ENCODE measurements around the gene BCL7A.
"Not testable (repeated sequence)": the region's sequence is repeated elsewhere in the genome, so short reads cannot be mapped to it uniquely, and the experiment has no call there.

Gene BCL7A

GRCh38 chr12:122021822-122022392 is at the start of gene BCL7A:
Gene BCL7A (plus strand): TSS chr12:122021884. CDS start chr12:122022092, 208 bp downstream.
- DNase-seq (ENCODE audit: low spot score): peak; percentile 64

- no peak for DNase-seq (ENCODE audit: low spot score)
Observed at GRCh38 chr12:121974026-121974985, 47.4 kb upstream of the BCL7A start.

GRCh38 chr12:121975021-121975420 is 46.7 kb upstream of the BCL7A start:
- DNase-seq (ENCODE audit: low spot score): no peak

DNA sequence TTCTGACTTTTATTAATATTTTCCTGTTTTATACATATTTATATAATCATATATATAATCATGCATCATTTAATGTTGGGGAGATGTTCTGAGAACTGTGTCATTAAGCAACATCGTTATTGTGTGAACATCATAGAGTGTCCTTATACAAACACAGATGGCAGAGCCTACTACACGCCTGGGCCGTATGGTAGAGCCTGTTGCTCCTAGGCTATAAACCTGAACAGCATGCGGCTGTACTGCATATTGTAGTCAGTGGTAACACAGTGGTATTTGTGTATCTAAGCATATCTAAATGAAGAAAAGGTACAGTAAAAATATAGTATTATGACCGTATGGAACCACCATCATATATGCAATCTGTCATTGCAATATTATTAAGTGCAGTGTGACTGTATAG is 44.7 kb upstream of the BCL7A start:
- DNase-seq (ENCODE audit: low spot score): no peak

DNA sequence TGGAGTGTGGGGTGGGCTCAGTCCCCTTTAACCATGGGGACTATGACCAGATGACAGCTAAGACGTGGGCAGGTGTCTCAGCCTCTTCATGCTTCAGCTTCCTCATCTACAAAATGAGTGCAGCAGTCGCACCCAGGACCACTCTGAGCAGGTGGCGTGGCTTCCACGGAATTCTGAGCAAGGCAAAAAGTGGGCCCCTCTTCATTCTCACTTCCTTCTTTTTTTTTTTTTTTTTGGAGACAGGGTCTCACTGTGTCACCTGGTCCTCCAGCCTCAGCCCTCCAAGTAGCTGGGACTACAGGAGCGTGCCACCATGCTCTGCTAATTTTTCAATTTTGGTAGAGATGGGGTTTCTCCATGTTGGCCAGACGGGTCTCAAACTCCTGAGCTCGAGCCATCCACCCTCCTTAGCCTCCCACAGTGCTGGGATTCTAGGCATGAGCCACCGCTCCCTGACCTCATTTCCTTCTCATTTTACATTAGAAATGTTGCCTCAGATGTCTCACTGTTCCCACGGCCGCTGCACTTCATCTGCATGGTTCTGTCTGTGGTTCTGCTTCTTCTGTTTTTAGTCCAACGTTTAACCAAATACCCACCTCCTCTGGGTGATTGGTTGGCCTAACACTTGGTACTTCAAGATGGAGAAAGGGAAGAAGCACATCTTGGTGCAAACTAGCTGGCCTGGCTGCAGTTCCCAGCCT is 41.3 kb upstream of the BCL7A start:
- DNase-seq (ENCODE audit: low spot score): no peak

GRCh38 chr12:121980892-121981272 is 40.8 kb upstream of the BCL7A start:
- no peak for DNase-seq (ENCODE audit: low spot score)

GRCh38 chr12:121981456-121981855 is 40.2 kb upstream of the BCL7A start:
- no peak for DNase-seq (ENCODE audit: low spot score)

- no peak for DNase-seq (ENCODE audit: low spot score)
Observed at GRCh38 chr12:121982950-121983349, 38.7 kb upstream of the BCL7A start.

DNA sequence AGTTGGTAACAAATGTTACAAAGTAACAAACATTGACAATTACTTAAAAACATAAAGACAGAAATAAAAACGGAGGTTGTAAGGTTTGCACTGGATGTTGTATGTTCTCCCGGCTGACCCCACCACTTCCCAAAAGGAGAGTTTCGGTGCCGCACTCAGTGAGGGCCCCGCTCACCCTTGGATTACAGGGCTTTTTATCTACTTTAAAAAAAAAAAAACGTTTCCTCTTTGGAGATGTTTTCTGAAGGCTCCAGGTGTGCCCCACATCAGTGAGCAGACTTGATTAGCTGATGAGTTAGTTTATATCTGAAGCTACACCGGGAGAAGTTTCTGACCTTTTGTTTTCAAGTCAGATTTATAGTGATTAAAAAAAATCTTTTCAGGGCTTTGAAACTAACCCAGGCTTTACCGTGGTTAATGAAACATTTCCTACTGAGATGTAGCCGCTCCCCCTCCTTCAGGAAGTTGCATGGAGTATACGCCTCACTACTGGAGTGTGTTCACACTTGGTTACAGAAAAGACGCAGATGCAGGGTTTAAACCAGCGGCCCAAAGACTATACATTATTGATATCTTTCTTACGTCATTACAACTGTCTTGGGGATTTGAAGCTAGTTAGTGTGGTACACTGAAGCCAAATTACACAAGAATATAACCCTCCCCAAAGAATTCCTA is 38.0 kb upstream of the BCL7A start:
- no peak for DNase-seq (ENCODE audit: low spot score)

DNA sequence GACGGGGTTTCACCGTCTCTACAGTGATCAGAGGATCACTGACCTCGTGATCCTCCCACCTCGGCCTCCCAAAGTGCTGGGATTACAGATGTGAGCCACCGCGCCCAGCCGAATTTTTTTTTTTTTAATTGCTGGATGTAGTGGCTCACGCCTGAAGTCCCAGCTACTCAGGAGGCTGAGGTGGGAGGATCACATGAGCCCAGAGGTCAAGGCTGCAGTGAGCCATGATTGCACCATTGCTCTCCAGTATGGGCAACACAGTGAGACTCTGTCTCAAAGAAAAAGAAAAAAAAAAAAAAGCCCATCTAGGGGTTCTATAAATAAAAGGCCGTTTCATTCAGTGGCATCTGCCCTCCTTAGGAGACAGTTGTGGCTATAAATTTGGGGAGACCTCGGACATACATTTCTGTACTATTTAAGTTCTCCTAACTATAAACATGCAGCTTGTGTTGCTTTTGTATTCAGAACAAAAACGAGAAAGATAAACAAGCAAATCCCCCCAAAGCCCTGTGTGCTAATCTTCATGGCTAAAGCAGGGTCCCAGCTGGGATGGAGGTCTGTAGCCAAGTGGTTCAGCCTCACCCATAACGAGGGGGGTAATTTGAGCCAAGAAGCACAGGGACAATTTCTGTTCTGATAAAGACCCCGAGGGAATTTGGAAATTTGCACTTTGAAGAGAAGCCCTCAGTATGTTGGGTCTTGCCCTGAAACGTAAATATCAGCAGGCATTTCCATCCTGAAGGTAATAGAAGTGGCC is 35.0 kb upstream of the BCL7A start:
- no peak for DNase-seq (ENCODE audit: low spot score)

DNA sequence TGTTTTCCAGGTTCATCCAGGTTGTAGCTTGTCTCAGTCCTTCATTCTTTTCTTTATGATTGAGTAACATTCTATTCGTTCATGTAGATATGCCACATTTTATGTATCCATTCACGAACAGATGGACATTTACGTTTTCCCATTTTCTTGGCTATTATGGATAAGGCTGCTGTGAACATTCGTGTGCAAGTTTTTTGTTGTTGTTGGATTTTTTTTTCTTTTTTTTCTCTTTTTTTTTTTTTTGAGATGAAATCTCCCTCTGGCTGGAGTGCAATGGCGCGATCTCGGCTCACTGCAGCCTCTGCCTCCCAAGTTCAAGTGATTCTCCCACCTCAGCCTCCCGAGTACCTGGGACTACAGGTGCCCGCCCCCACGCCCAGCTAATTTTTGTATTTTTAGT is 33.2 kb upstream of the BCL7A start:
- DNase-seq (ENCODE audit: low spot score): not testable (repeated sequence)

- DNase-seq (ENCODE audit: low spot score): no peak
Observed at GRCh38 chr12:121989276-121990113, 32.2 kb upstream of the BCL7A start.

GRCh38 chr12:121990114-121990647 is 31.5 kb upstream of the BCL7A start:
- no peak for DNase-seq (ENCODE audit: low spot score)

GRCh38 chr12:121990692-121991603 is 30.7 kb upstream of the BCL7A start:
- no peak for DNase-seq (ENCODE audit: low spot score)

DNA sequence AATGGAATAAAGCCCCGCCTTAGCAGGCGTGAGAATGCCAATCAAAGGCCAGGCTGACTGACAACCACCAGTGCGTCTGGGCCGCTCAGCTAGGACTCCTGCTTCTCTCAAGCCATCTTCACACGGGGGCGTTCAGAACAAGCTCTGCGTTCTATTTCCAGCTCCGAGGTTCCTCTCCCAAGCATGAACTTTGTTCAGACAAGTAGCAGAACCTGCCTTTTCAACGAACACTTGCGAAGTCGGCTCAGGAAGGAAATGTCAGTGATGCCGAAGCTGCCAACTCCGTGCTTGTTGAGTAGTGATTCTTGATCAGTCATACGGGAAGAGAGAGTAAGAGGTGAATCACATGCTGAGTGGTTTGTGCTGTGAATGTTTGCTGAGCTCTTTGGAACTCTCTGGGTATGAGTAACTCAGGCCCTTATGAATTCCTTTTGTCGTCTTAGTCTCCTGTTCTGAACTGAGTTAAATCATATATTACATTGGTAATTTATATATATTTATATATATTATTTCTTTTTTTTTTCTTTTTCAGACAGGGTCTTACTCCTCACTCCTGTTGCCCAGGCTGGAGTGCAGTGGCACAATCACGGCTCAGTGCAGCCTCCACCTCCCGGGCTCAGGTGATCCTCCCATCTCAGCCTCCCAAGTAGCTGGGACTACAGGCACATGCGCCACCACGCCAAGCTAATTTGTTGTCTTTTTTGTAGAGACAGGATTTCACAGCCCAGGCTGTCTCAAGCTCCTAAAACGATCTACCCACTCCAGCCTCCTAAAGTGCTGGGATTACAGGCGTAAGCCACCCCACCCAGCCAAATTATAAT is 29.4 kb upstream of the BCL7A start:
- no peak for DNase-seq (ENCODE audit: low spot score)

DNA sequence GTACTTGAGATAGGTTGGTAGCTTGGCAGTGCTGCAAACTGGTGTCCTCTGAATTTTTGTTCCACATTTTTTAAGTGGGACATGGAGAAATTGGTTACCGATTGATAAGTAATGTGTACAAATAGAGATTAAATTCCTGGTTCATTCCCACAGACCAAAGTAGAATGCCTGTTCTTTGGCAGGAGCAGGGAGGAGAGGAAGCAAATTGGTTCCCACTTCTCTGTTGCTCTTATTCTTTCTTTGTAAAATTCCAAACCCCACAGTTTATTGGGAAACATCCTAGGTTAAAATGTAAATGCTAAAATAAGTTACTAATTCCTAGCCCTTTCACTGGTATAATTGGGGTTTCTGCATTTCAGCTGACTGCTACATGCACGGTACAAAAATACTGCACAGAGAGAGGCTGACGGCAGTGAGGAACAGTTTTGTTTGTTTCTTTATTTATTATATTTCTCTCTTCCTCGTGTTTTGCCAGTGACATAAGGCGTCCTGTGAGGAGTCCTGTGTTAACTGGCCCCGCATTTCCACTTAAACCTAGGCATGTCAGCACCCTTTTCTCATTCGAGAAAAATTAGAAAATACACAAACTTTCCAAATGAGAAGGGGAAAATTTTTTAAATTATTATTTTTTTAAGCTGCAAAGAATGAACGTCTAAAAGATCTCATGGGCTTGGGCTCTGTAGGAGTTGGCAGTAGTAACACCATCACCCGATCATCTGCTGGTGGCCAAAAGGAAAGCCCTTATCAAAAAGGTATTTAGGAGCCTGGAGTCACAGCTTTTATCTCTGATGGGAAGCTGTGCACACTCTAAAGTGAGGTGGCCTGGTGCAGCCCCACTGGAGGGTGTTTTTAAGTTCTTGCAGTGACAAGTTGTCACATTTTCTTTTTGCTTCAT is 25.4 kb upstream of the BCL7A start:
- no peak for DNase-seq (ENCODE audit: low spot score)

DNA sequence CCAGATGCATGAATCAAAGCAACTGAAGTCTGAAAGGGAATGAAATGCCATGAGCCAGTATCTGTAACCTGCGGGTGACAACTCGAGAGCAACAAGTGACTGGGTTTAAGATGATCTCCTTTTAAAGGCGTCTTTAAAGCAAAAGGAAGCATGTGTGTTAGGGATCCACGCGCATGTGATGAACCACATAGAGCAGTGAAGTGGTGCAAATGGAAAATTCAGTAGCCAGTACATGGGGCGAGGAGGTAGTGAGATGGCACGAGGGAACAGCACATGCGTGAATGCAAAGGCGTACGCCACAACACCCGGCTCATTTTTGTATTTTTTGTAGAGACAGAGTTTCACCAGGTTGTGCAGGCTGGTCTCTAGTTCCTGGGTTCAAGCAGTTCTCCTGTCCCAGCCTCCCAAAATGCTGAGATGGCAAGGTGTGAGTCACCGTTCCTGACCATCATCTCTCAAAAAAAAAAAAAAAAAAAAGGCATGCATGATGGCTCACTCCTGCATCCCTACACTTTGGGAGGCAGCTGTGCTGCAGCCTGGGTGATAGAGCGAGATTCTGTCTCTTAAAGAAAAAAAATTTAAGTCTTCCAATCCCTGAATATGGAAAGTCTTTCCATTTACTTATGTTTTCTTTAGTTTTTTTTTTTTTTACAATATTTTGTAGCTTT is 24.6 kb upstream of the BCL7A start:
- no peak for DNase-seq (ENCODE audit: low spot score)

Measured in LoVo (cell line).